LNCAP (cell line): Measurements from ENCODE around the gene IDH3B.

Experiments used
- CTCF ChIP-seq: fragments of 450-650 bp; IDR thresholded peaks from 2 replicates; pipeline ENCODE4 v1.5.1; 2017; ENCODE audit warnings: mild to moderate bottlenecking

The IDH3B gene

GRCh38 chr20:2657674-2658073, 6.3 kb downstream of the IDH3B start:
- TF ChIP-seq CTCF, result no peak

- TF ChIP-seq CTCF, result no peak
Measured at GRCh38 chr20:2657241-2657640, 6.8 kb downstream of the IDH3B start.

GRCh38 chr20:2656471-2657117, 7.4 kb downstream of the IDH3B start:
- TF ChIP-seq CTCF, result no peak

DNA sequence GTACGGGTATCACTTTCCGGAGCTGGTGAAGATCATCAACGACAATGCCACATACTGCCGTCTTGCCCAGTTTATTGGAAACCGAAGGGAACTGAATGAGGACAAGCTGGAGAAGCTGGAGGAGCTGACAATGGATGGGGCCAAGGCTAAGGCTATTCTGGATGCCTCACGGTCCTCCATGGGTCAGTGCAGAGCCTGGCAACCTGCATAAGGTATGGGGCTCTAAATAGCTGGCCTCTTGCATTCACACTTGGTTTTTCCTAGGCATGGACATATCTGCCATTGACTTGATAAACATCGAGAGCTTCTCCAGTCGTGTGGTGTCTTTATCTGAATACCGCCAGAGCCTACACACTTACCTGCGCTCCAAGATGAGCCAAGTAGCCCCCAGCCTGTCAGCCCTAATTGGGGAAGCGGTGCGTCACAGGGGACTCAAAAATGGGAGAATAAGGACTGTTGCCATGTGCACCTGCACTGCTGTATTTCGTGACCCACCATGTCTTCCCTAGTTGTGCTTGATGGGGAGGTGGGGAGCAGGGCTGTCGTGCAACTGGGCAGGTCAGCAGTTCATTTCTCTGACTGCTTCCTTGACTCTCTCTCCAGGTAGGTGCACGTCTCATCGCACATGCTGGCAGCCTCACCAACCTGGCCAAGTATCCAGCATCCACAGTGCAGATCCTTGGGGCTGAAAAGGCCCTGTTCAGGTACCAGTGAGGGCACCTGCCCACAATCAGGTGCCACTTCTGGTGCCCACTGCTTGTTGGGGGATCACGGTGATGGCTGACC, 8.5 kb downstream of the IDH3B start:
- TF ChIP-seq CTCF, result no peak

- no peak for TF ChIP-seq CTCF
Measured at GRCh38 chr20:2654831-2655230, 9.2 kb downstream of the IDH3B start.

DNA sequence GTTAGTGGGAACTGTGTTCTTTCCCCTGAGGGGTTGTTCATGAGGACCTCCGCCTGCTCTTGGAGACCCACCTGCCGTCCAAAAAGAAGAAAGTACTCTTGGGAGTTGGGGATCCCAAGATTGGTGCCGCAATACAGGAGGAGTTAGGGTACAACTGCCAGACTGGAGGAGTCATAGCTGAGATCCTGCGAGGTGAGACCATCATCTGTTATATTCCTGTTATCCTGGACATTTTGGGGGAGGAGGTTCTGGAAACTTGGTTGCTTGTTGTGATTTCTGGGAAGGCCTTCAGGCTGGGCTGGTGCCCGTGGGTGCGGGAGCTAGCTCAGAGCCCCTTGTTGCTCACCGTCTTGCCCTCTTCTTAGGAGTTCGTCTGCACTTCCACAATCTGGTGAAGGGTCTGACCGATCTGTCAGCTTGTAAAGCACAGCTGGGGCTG, 9.6 kb downstream of the IDH3B start:
- TF ChIP-seq CTCF, result no peak

DNA sequence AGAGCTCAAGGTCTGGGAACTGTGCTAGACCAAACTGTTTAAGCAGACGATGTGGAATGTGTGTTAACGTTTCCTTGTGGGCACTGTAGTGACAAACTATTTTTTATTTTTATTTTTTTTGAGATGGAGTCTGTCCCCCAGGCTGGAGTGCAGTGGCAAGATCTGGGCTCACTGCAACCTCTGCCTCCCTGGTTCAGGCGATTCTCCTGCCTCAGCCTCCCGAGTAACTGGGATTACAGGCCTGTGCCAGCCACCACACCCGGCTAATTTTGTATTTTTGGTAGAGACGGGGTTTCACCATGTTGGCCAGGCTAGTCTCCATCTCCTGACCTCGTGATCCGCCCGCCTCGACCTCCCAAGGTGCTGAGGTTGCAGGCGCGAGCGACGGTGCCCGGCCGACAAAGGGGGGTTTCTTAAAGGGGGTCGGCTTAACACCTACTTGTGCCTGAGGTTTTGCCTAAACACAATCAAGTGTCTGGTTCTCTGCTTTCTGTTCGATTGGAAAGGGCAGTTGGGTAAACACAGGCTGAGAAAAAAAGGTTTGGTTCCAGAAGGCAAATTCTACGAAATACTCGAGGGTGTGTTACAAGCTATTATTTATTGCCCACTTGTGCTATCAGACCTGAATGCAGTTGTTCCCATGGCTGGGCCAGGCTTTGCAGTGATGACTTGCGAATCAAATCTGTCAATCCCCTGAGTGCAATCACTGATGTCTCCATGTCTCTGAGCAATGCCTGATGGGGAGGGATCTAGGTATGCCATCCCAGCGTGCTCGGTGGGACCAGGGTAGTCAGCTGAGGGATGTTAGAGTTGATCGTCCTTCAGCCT, 10.2 kb downstream of the IDH3B start:
- no peak for TF ChIP-seq CTCF
